ENCODE measurements around the gene CAPN8.

The CAPN8 gene

GRCh38 chr1:223665592-223666312 is at the start of gene CAPN8:
Gene CAPN8 (minus strand): TSS chr1:223665701. CDS start chr1:223665646, 55 bp downstream.
- no peak for DNase-seq

- no peak for DNase-seq
Measured at GRCh38 chr1:223714849-223715603, 49.5 kb upstream of the CAPN8 start.

- no peak for DNase-seq
Measured at GRCh38 chr1:223714421-223714724, 48.9 kb upstream of the CAPN8 start.

- DNase-seq, result peak; percentile 38
Measured at GRCh38 chr1:223713546-223714420, 48.3 kb upstream of the CAPN8 start.

- DNase-seq, result peak; percentile 53
Measured at GRCh38 chr1:223712850-223713474, 47.5 kb upstream of the CAPN8 start.

- peak; percentile 71 for DNase-seq
Measured at GRCh38 chr1:223712194-223712849, 46.8 kb upstream of the CAPN8 start, which contains the start of gene CAPN2. Gene CAPN2 (plus strand): TSS chr1:223712539. CDS start chr1:223712641, 102 bp downstream.

GRCh38 chr1:223711747-223712193 is 46.3 kb upstream of the CAPN8 start:
- DNase-seq, result no peak

- no peak for DNase-seq
Measured at GRCh38 chr1:223711173-223711572, 45.7 kb upstream of the CAPN8 start.

- DNase-seq, result peak; percentile 17
Measured at GRCh38 chr1:223710179-223711133, 45.0 kb upstream of the CAPN8 start.

GRCh38 chr1:223709598-223709997 is 44.1 kb upstream of the CAPN8 start:
- DNase-seq, result no peak

- DNase-seq, result no peak
Measured at GRCh38 chr1:223708651-223709268, 43.3 kb upstream of the CAPN8 start.

GRCh38 chr1:223708001-223708359 is 42.5 kb upstream of the CAPN8 start:
- no peak for DNase-seq

- DNase-seq, result no peak
Measured at GRCh38 chr1:223707256-223708000, 41.9 kb upstream of the CAPN8 start.

GRCh38 chr1:223706077-223706973 is 40.8 kb upstream of the CAPN8 start:
- DNase-seq, result no peak

- DNase-seq, result no peak
Measured at GRCh38 chr1:223704921-223705878, 39.7 kb upstream of the CAPN8 start.

- no peak for DNase-seq
Measured at GRCh38 chr1:223703668-223704013, 38.1 kb upstream of the CAPN8 start.
